HCT116 (cell line): ENCODE measurements around the gene KIF21B. TPM values are rescaled to one million over a fixed set of nuclear protein-coding genes. Genes with fewer than 3 reads are reported as not detected.

Experiments used
- ATAC-seq: fragments of 200-7000 bp; cut with Tn5 transposase; 2 replicates; pipeline ENCODE4 v1.9.1; 2020; ENCODE audit warnings: mild to moderate bottlenecking, moderate library complexity
- Bru-seq: library from RNA; stranded (reverse); fragments of 400-500 nt; gene quantifications from one replicate; lab custom pipeline; 2021; lab: Mats Ljungman, UMichigan
- BruChase-seq, 2 experiments: library from RNA; stranded (reverse); fragments of 400-500 nt; gene quantifications; one replicate each; lab custom pipeline; 2021; lab: Mats Ljungman, UMichigan
- BruUV-seq: library from RNA; stranded (reverse); fragments of 400-500 nt; replicated peaks from 2 replicates; lab custom pipeline; 2021; lab: Mats Ljungman, UMichigan
- CTCF ChIA-PET: fragments of 300-600 bp; sonication (Branson Sonifier 250); formaldehyde crosslinking; loops from one replicate; lab custom pipeline; 2021; ENCODE audit warnings: antibody characterized with exemption; lab: Charles Lee
- POLR2A ChIA-PET: fragments of 300-600, 350-600 bp; sonication (Branson Sonifier 250); formaldehyde crosslinking; loops from one replicate; lab custom pipeline; 2021; ENCODE audit warnings: antibody characterized with exemption; lab: Charles Lee
- RAD21 ChIA-PET, 2 experiments: fragments of 300-600 bp; sonication (Branson Sonifier 250); formaldehyde crosslinking; loops; one replicate each; lab custom pipeline; 2023; ENCODE audit warnings: low total read pairs in 2 of 2; ENCODE audit not compliant: uncharacterized antibody in 2 of 2, unreplicated experiment in 2 of 2, low non-redundant PET in 1 of 2; lab: Charles Lee
- DNase-seq: peaks from one replicate; pipeline ENCODE4 v3.0.0-alpha.2; 2010; ENCODE audit warnings: low read depth, low spot score
- H2AFZ ChIP-seq: fragments of 200-600 bp; shearing (Covaris generic), sonication (generic); 2 replicates; pipeline ENCODE4 v1.6.1; 2017; ENCODE audit warnings: low read depth, mixed run types, mixed read lengths, antibody characterized with exemption, low read length; ENCODE audit not compliant: poor library complexity, severe bottlenecking
- H3K27ac ChIP-seq: 2 replicates; pipeline ENCODE4 v1.5.1; 2012; ENCODE audit warnings: low read depth, low read length
- H3K27me3 ChIP-seq: fragments of 200-600 bp; sonication (generic); 2 replicates; pipeline ENCODE4 v1.6.1; 2016; ENCODE audit warnings: mixed run types, low read length, mixed read lengths; ENCODE audit not compliant: insufficient read depth
- H3K36me3 ChIP-seq, 2 experiments: fragments of 200-500 bp in 1 of 2; fragments of 200-600 bp in 1 of 2; sonication (Bioruptor generic) in 1 of 2; sonication (generic) in 1 of 2; 2 replicates each; pipeline versions ENCODE4 v1.5.1 to v1.6.1; 2014 to 2016; ENCODE audit warnings: low read length in 2 of 2, inconsistent platforms in 1 of 2, mixed read lengths in 1 of 2, mixed run types in 1 of 2; ENCODE audit not compliant: insufficient read depth in 2 of 2, control insufficient read depth in 1 of 2
- H3K4me1 ChIP-seq, 2 experiments: fragments of 200-600 bp in 1 of 2; sonication (generic) in 1 of 2; 2 replicates each; pipeline versions ENCODE4 v1.5.1 to v1.6.1; 2012 to 2017; ENCODE audit warnings: low read length in 2 of 2, inconsistent platforms in 1 of 2, mild to moderate bottlenecking in 1 of 2, mixed read lengths in 1 of 2, mixed run types in 1 of 2, moderate library complexity in 1 of 2; ENCODE audit not compliant: insufficient read depth in 2 of 2, control insufficient read depth in 1 of 2
- H3K4me2 ChIP-seq: fragments of 200-600 bp; sonication (generic); 2 replicates; pipeline ENCODE4 v1.6.1; 2017; ENCODE audit warnings: mixed run types, low read length, mixed read lengths
- H3K4me3 ChIP-seq, 2 experiments: fragments of 200-600 bp in 1 of 2; sonication (generic) in 1 of 2; replicated peaks in 1 of 2; 2 replicates each; pipeline ENCODE4 v1.5.1; 2011 to 2016; ENCODE audit warnings: low read length in 2 of 2, control low read depth in 1 of 2, low read depth in 1 of 2, mild to moderate bottlenecking in 1 of 2, mixed read lengths in 1 of 2, mixed run types in 1 of 2
- H3K79me2 ChIP-seq: fragments of 200-600 bp; sonication (generic); 2 replicates; pipeline ENCODE4 v1.6.1; 2017; ENCODE audit warnings: mild to moderate bottlenecking, mixed run types, low read length, moderate library complexity, mixed read lengths; ENCODE audit not compliant: insufficient read depth
- H3K9ac ChIP-seq: fragments of 200-600 bp; sonication (generic); 2 replicates; pipeline ENCODE4 v1.6.1; 2016; ENCODE audit warnings: low read length, mixed read lengths
- H3K9me2 ChIP-seq: fragments of 200-600 bp; sonication (generic), shearing (Covaris generic); 2 replicates; pipeline ENCODE4 v1.6.1; 2017; ENCODE audit warnings: mixed run types, mild to moderate bottlenecking, moderate library complexity; ENCODE audit not compliant: insufficient read depth
- H3K9me3 ChIP-seq, 2 experiments: fragments of 200-500 bp in 1 of 2; fragments of 200-600 bp in 1 of 2; sonication (Bioruptor generic) in 1 of 2; sonication (generic) in 1 of 2; 2 replicates each; pipeline ENCODE4 v1.6.1; 2014 to 2017; ENCODE audit warnings: low read length in 2 of 2, mixed read lengths in 2 of 2, inconsistent platforms in 1 of 2, low read depth in 1 of 2, mild to moderate bottlenecking in 1 of 2, mixed run types in 1 of 2, moderate library complexity in 1 of 2; ENCODE audit not compliant: control insufficient read depth in 1 of 2, insufficient read depth in 1 of 2
- H4K20me1 ChIP-seq: fragments of 200-600 bp; sonication (generic), shearing (Covaris generic); 2 replicates; pipeline ENCODE4 v1.6.1; 2017; ENCODE audit warnings: mixed run types, mild to moderate bottlenecking, moderate library complexity; ENCODE audit not compliant: insufficient read depth
- ELF1 ChIP-seq: IDR thresholded peaks from 2 replicates; pipeline ENCODE4 v1.6.1; 2012; ENCODE audit warnings: low read depth, borderline replicate concordance
- EZH2phosphoT487 ChIP-seq: fragments of 200-600 bp; IDR thresholded peaks from 2 replicates; pipeline ENCODE4 v1.6.1; 2018; ENCODE audit warnings: antibody characterized with exemption, borderline replicate concordance
- JUND ChIP-seq: IDR thresholded peaks from 2 replicates; pipeline ENCODE4 v1.6.1; 2012
- POLR2A ChIP-seq: IDR thresholded peaks from 2 replicates; pipeline ENCODE4 v1.7.0; 2011; ENCODE audit warnings: borderline replicate concordance; ENCODE audit not compliant: insufficient read depth, insufficient read length; ENCODE audit errors: extremely low read depth
- POLR2AphosphoS5 ChIP-seq: IDR thresholded peaks from 2 replicates; pipeline ENCODE4 v1.6.1; 2011; ENCODE audit warnings: mild to moderate bottlenecking, low read depth, low read length, moderate library complexity
- RAD21 ChIP-seq: IDR thresholded peaks from 2 replicates; pipeline ENCODE4 v1.6.1; 2012; ENCODE audit warnings: low read depth, mild to moderate bottlenecking
- TCF7L2 ChIP-seq: IDR thresholded peaks from 2 replicates; pipeline ENCODE4 v1.7.0; 2011; ENCODE audit warnings: borderline replicate concordance, inconsistent platforms; ENCODE audit not compliant: insufficient read depth, insufficient read length; ENCODE audit errors: extremely low read depth
- ZNF274 ChIP-seq: fragments of 200-500 bp; sonication (Bioruptor generic); IDR thresholded peaks from 2 replicates; pipeline ENCODE4 v1.6.1; 2014; ENCODE audit warnings: mild to moderate bottlenecking, low read depth, low read length, inconsistent platforms
- intact Hi-C: fragments of 100-400 bp; cut with micrococcal nuclease; formaldehyde crosslinking; loops from 2 replicates; pipeline ENCODE4 v1.10.0; 2022
- long read RNA-seq: library from polyadenylated mRNA; unstranded; transcript quantifications from one replicate; pipeline ENCODE4 v2.0.0, GENCODE V29; 2021; ENCODE audit not compliant: unreplicated experiment
- polyA plus RNA-seq: library from polyadenylated mRNA; unstranded; fragments of >200 nt; gene quantifications from 2 replicates; pipeline ENCODE4 v1.2.1, GENCODE V29; 2012; ENCODE audit warnings: missing spikeins
- total RNA-seq: library from RNA; stranded (reverse); gene quantifications from one replicate; pipeline ENCODE4 v1.2.1, GENCODE V29; 2021; ENCODE audit not compliant: unreplicated experiment
- TF ChIP-seq, protein P1 (sequence below): IDR thresholded peaks from 2 replicates; pipeline ENCODE4 v1.6.1; 2011; ENCODE audit warnings: mild to moderate bottlenecking, low read length, moderate library complexity; ENCODE audit not compliant: insufficient replicate concordance; ENCODE audit errors: extremely low read depth
- TF ChIP-seq, protein P2 (sequence below): IDR thresholded peaks from 2 replicates; pipeline ENCODE4 v1.6.1; 2012

KIF21B gene, protein sequence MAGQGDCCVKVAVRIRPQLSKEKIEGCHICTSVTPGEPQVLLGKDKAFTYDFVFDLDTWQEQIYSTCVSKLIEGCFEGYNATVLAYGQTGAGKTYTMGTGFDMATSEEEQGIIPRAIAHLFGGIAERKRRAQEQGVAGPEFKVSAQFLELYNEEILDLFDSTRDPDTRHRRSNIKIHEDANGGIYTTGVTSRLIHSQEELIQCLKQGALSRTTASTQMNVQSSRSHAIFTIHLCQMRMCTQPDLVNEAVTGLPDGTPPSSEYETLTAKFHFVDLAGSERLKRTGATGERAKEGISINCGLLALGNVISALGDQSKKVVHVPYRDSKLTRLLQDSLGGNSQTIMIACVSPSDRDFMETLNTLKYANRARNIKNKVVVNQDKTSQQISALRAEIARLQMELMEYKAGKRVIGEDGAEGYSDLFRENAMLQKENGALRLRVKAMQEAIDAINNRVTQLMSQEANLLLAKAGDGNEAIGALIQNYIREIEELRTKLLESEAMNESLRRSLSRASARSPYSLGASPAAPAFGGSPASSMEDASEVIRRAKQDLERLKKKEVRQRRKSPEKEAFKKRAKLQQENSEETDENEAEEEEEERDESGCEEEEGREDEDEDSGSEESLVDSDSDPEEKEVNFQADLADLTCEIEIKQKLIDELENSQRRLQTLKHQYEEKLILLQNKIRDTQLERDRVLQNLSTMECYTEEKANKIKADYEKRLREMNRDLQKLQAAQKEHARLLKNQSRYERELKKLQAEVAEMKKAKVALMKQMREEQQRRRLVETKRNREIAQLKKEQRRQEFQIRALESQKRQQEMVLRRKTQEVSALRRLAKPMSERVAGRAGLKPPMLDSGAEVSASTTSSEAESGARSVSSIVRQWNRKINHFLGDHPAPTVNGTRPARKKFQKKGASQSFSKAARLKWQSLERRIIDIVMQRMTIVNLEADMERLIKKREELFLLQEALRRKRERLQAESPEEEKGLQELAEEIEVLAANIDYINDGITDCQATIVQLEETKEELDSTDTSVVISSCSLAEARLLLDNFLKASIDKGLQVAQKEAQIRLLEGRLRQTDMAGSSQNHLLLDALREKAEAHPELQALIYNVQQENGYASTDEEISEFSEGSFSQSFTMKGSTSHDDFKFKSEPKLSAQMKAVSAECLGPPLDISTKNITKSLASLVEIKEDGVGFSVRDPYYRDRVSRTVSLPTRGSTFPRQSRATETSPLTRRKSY (N-terminal part only)
- 6.1 TPM for total RNA-seq
- 7.3 and 7.5 TPM in 2 replicates for polyA plus RNA-seq
- Bru-seq, nascent RNA: percentile 49 among the genes with signal in this experiment
- BruChase-seq, experiment 1, labeled RNA remaining after a 6-hour chase: percentile 64 among the genes with signal in this experiment
- BruChase-seq, experiment 2, labeled RNA remaining after a 2-hour chase: percentile 58 among the genes with signal in this experiment
- long read RNA-seq, partial matches to known transcripts: 2 of 7 reads
- long read RNA-seq, other reads (novel, unspliced or antisense): 5 of 7 reads

DNA sequence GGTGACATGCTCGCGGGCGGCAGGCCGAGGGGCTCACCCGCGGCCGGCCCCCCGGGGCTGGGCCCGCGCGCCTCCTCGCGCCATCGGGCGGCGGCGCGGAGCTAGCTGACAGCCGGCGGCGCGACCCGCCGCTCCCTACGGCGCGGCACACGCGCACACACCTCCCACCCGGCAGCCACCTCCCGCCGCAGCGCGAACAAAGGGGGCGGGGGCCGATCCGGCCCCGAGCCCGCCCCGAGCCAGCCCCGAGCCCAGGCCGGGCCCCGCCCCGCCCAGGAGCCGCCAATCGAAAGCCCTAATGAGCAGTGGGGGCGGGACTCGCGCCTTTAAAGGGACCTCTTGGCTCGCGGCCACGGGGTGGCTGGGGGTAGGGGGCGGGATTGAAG, at the start of gene KIF21B:
TSS of gene KIF21B (minus strand) at position 198 of the 386 bp plus-strand sequence. CDS start 331 bp downstream, outside the sequence.
- H3K9ac ChIP-seq: peak within 1 kb of the TSS; percentile 38; the same call in 1 of the 2 replicates
- POLR2A ChIA-PET: no interaction called here
- no TSS peak for BruUV-seq

More for the DNA sequence above, at the start of gene KIF21B:
- RAD21 ChIA-PET: no interaction called here
- Histone ChIP-seq H3K27me3 (no peaks in the 10 kb centered on the region), H3K9me2 (no peaks in the 10 kb centered on the region), H3K4me1 (peaks cover 16 to 43% of the 10 kb centered on the region in 2 experiments; a peak in 3 of 4 replicates), H3K4me2 (peak within 1 kb of the TSS; percentile 87), H3K4me3 (peak within 1 kb of the TSS; percentile 45 to 58), H4K20me1 (no peaks in the 10 kb centered on the region), H3K79me2 (no peaks in the 10 kb centered on the region), H3K27ac (no peak within 1 kb of the TSS; the same call in 1 of the 2 replicates), H3K9me3 (no peaks in the 10 kb centered on the region), H2AFZ (no peak within 1 kb of the TSS), H3K36me3 (no peaks in the 10 kb centered on the region)
- ATAC-seq (peak; percentile 91), DNase-seq (no peak)
- TF ChIP-seq RAD21 (no peak), POLR2AphosphoS5 (0 out of 2 replicates have a peak, but pooled peaks have one; percentile 40), JUND (no peak), ZNF274 (no peak), TCF7L2 (no peak), ELF1 (no peak), POLR2A (no peak), EZH2phosphoT487 (no peak)
- TF ChIP-seq, protein P1, sequence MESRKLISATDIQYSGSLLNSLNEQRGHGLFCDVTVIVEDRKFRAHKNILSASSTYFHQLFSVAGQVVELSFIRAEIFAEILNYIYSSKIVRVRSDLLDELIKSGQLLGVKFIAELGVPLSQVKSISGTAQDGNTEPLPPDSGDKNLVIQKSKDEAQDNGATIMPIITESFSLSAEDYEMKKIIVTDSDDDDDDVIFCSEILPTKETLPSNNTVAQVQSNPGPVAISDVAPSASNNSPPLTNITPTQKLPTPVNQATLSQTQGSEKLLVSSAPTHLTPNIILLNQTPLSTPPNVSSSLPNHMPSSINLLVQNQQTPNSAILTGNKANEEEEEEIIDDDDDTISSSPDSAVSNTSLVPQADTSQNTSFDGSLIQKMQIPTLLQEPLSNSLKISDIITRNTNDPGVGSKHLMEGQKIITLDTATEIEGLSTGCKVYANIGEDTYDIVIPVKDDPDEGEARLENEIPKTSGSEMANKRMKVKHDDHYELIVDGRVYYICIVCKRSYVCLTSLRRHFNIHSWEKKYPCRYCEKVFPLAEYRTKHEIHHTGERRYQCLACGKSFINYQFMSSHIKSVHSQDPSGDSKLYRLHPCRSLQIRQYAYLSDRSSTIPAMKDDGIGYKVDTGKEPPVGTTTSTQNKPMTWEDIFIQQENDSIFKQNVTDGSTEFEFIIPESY: no peak
- TF ChIP-seq, protein P2, sequence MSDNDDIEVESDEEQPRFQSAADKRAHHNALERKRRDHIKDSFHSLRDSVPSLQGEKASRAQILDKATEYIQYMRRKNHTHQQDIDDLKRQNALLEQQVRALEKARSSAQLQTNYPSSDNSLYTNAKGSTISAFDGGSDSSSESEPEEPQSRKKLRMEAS: peak; percentile 52; the same call in 1 of the 2 replicates
- intact Hi-C loops: no loop called here
- CTCF ChIA-PET: interaction anchor here (0.8 kb wide), 1 partner anchor 52 kb away, joined by 3 read pairs; no protein-coding TSS in a partner anchor
